ENCODE data around the gene IGSF9. TPM values are rescaled to one million over a fixed set of nuclear protein-coding genes. Genes with fewer than 3 reads are reported as not detected.

The IGSF9 gene
- total RNA-seq, 1 experiment from 2014 or later: 0.44 TPM

DNA sequence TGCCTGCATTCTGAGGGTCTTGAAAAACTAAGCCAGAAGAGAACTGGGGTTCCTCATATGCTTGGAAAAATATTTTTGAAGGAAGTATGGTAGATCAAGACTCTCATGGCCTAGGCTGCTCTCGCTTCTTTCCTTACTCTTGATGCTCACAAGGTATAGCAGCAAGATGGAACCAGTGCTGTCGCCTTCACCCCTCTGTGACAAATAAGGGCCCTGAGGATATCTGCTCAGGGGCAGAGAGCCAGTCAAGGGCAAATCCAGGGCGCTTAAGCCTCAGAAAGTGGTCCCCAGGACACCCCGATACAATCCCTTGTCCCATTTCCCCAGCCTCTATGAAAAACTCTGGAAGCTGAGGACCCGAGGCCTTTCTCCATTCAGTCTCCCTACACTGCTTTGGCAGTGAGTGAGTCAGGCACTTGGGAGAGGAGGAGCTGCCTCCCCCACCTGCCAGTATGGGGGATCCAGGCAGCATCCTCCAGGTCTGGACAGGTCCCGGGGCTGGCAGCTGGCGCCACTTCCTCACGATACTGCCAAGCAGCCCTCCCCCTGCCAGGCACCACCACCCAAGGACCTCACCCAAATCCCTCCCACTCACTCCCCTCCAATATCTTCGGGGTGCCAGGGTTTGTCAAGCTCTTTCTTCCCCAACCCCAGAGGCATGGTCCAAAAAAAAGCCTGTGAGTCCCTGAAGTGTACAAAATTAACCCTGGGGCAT is 1.3 kb downstream of the IGSF9 start:
- intact Hi-C loops (cut with micrococcal nuclease): no loop called here
- no peaks in the 10 kb centered on the region for H3K27me3 Mint-ChIP-seq (ENCODE audit: insufficient read depth, unreplicated experiment)

DNA sequence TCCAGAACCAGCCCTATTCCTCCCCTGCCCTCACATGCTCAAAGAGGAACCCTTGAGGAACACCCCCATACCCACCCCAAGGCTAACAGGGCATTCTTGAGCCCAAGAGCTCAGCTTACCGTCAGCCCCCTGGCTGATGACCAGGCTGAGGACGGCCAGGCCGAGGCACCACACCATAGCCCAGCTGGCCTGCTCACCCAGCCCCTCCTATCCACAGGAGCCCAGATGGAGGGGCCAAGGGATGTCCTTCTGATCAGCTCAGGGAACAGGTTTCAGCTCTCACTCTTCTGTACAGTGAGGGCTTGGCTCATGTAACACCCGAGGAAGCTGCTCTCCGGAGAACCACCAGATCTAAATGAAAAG is 2.2 kb downstream of the IGSF9 start:
- CTCF ChIA-PET: interaction anchor here (0.7 to 52.4 kb wide), 6 partner anchors 8 to 143 kb away, joined by 3 to 1675 read pairs (median 6); no protein-coding TSS in a partner anchor
- POLR2A ChIA-PET: interaction anchor here (1.5 to 3.5 kb wide), 2 partner anchors 12 to 17 kb away, joined by 5 to 12 read pairs; partner anchors contain the start of genes SLAMF9 and TAGLN2
- no peaks in the 10 kb centered on the region for H3K9me3 Mint-ChIP-seq (ENCODE audit: unreplicated experiment)
- no peak overlapping the region for H3K4me3 Mint-ChIP-seq (ENCODE audit: unreplicated experiment)
- no peak overlapping the region for H3K27ac Mint-ChIP-seq (ENCODE audit: low read depth, unreplicated experiment)
- no peaks in the 10 kb centered on the region for H3K27me3 Mint-ChIP-seq (ENCODE audit: insufficient read depth, unreplicated experiment)
- DNase-seq (ENCODE audit: unreplicated experiment): no peak
- peaks cover 34% of the 10 kb centered on the region for H3K4me1 Mint-ChIP-seq (ENCODE audit: insufficient read depth, unreplicated experiment)
- H3K36me3 Mint-ChIP-seq (ENCODE audit: insufficient read depth, unreplicated experiment): no peaks in the 10 kb centered on the region
- BruUV-seq (replicated peaks): no TSS peak
- TF ChIP-seq, protein P1, sequence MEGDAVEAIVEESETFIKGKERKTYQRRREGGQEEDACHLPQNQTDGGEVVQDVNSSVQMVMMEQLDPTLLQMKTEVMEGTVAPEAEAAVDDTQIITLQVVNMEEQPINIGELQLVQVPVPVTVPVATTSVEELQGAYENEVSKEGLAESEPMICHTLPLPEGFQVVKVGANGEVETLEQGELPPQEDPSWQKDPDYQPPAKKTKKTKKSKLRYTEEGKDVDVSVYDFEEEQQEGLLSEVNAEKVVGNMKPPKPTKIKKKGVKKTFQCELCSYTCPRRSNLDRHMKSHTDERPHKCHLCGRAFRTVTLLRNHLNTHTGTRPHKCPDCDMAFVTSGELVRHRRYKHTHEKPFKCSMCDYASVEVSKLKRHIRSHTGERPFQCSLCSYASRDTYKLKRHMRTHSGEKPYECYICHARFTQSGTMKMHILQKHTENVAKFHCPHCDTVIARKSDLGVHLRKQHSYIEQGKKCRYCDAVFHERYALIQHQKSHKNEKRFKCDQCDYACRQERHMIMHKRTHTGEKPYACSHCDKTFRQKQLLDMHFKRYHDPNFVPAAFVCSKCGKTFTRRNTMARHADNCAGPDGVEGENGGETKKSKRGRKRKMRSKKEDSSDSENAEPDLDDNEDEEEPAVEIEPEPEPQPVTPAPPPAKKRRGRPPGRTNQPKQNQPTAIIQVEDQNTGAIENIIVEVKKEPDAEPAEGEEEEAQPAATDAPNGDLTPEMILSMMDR (IDR thresholded peaks at IDR 0.05; ENCODE audit: unreplicated experiment): no peak
- intact Hi-C loops (cut with micrococcal nuclease): no loop called here

More for the DNA sequence above, 1.3 kb downstream of the IGSF9 start:
- H3K4me3 Mint-ChIP-seq (ENCODE audit: unreplicated experiment): no peak overlapping the region
- peaks cover 34% of the 10 kb centered on the region for H3K4me1 Mint-ChIP-seq (ENCODE audit: insufficient read depth, unreplicated experiment)
- CTCF ChIA-PET: interaction anchor here (0.6 to 52.4 kb wide), 9 partner anchors 8 to 135 kb away, joined by 3 to 1675 read pairs (median 6); no protein-coding TSS in a partner anchor
- TF ChIP-seq, protein P1 (IDR thresholded peaks at IDR 0.05; ENCODE audit: unreplicated experiment): no peak
- no peaks in the 10 kb centered on the region for H3K36me3 Mint-ChIP-seq (ENCODE audit: insufficient read depth, unreplicated experiment)
- POLR2A ChIA-PET: interaction anchor here (0.7 to 3.5 kb wide), 4 partner anchors 11 to 313 kb away, joined by 3 to 12 read pairs (median 6); partner anchors contain the start of genes SLAMF9 and TAGLN2
- BruUV-seq (replicated peaks): no TSS peak
- H3K27ac Mint-ChIP-seq (ENCODE audit: low read depth, unreplicated experiment): no peak overlapping the region
- H3K9me3 Mint-ChIP-seq (ENCODE audit: unreplicated experiment): no peaks in the 10 kb centered on the region
- DNase-seq (ENCODE audit: unreplicated experiment): peak; percentile 56

DNA sequence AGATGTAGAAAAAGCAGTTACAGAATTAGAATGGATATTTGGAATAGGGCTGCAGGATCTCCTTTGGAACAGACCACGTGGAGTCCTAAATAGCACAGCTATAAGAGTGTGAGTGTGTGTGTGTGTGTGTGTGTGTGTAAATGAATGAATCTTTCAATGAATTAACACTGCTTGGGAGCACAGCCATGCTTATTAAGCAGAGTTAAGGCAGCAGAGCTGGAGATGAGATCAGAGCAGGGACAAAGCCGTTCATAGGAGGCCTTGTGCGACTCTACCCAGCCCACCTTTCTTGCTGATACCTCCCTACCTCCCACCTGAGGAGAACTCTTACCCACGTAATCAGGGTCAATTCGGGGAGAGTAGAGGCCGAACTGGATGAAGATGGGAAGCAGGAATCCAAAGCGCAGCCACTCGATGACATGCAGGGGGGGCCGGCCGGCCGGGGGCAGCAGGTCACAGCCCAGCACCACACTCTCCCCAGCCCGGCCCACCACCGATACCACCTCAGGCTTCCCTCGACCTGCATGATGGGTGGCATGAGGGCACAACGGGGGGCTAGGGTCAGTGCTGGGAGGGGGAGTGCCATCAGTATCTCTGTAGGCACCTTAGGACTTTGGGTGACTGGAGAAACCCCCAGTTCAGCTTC is 2.7 kb downstream of the IGSF9 start:
- no peak overlapping the region for H3K4me3 Mint-ChIP-seq (ENCODE audit: unreplicated experiment)
- no peak for DNase-seq (ENCODE audit: unreplicated experiment)
- peaks cover 30% of the 10 kb centered on the region for H3K4me1 Mint-ChIP-seq (ENCODE audit: insufficient read depth, unreplicated experiment)
- no peaks in the 10 kb centered on the region for H3K27me3 Mint-ChIP-seq (ENCODE audit: insufficient read depth, unreplicated experiment)
- intact Hi-C loops (cut with micrococcal nuclease): no loop called here
- no peaks in the 10 kb centered on the region for H3K9me3 Mint-ChIP-seq (ENCODE audit: unreplicated experiment)
- no TSS peak for BruUV-seq (replicated peaks)
- no peaks in the 10 kb centered on the region for H3K36me3 Mint-ChIP-seq (ENCODE audit: insufficient read depth, unreplicated experiment)
- POLR2A ChIA-PET: no interaction called here
- CTCF ChIA-PET: interaction anchor here (0.7 to 52.4 kb wide), 6 partner anchors 8 to 143 kb away, joined by 3 to 1675 read pairs (median 6); no protein-coding TSS in a partner anchor
- TF ChIP-seq, protein P1 (IDR thresholded peaks at IDR 0.05; ENCODE audit: unreplicated experiment): no peak
- no peak overlapping the region for H3K27ac Mint-ChIP-seq (ENCODE audit: low read depth, unreplicated experiment)

Data from MCF 10A (cell line).